H1 (cell line): ENCODE results near the gene ENDOG.

ENCODE experiments used
- CTCF ChIP-seq, 3 experiments: IDR thresholded peaks; 1 replicate in 2 of 3; 2 replicates in 1 of 3; pipeline versions ENCODE4 v1.5.1 to v1.6.1; 2011; ENCODE audit warnings: low read length in 3 of 3, mild to moderate bottlenecking in 3 of 3, inconsistent platforms in 2 of 3, low read depth in 1 of 3, moderate library complexity in 1 of 3; ENCODE audit not compliant: insufficient read depth in 1 of 3; ENCODE audit errors: control extremely low read depth in 1 of 3
- E2F6 ChIP-seq: IDR thresholded peaks from 2 replicates; pipeline ENCODE4 v1.6.1; 2012; ENCODE audit warnings: inconsistent platforms
- EP300 ChIP-seq, 2 experiments: IDR thresholded peaks; 1 replicate in 1 of 2; 2 replicates in 1 of 2; pipeline ENCODE4 v1.6.1; 2011 to 2012; ENCODE audit warnings: low read depth in 2 of 2, low read length in 2 of 2, mild to moderate bottlenecking in 2 of 2, borderline replicate concordance in 1 of 2, inconsistent platforms in 1 of 2, moderate library complexity in 1 of 2
- KDM1A ChIP-seq: fragments of 200-600, 300-600 bp; sonication (generic); IDR thresholded peaks from 2 replicates; pipeline ENCODE4 v1.7.1; 2016; ENCODE audit warnings: mild to moderate bottlenecking, low read length, borderline replicate concordance
- POLR2AphosphoS5 ChIP-seq: IDR thresholded peaks from 2 replicates; pipeline ENCODE4 v1.6.1; 2011; ENCODE audit warnings: low read depth, low read length
- RAD21 ChIP-seq, 2 experiments: IDR thresholded peaks in 1 of 2; conservative IDR thresholded peaks in 1 of 2; 2 replicates each; pipeline ENCODE4 v1.6.1; 2011; ENCODE audit warnings: low read depth in 2 of 2, low read length in 2 of 2, improper control_type of control experiment in 1 of 2, inconsistent platforms in 1 of 2, mild to moderate bottlenecking in 1 of 2, moderate library complexity in 1 of 2
- SIN3A ChIP-seq, 2 experiments: IDR thresholded peaks in 1 of 2; conservative IDR thresholded peaks in 1 of 2; 2 replicates each; pipeline ENCODE4 v1.6.1; 2011 to 2012; ENCODE audit warnings: low read length in 2 of 2, improper control_type of control experiment in 1 of 2, low read depth in 1 of 2, mild to moderate bottlenecking in 1 of 2
- TBP ChIP-seq: IDR thresholded peaks from 2 replicates; pipeline ENCODE4 v1.6.1; 2011; ENCODE audit warnings: low read depth, low read length, improper control_type of control experiment
- TCF12 ChIP-seq: IDR thresholded peaks from 2 replicates; pipeline ENCODE4 v1.6.1; 2011; ENCODE audit warnings: low read depth, mild to moderate bottlenecking, low read length
- YY1 ChIP-seq: IDR thresholded peaks from 2 replicates; pipeline ENCODE4 v1.6.1; 2011; ENCODE audit warnings: low read depth, mild to moderate bottlenecking, low read length
- ZNF274 ChIP-seq: IDR thresholded peaks from 2 replicates; pipeline ENCODE4 v1.7.0; 2012; ENCODE audit warnings: low read length, borderline replicate concordance; ENCODE audit errors: extremely low read depth

- TF ChIP-seq CTCF (IDR thresholded peaks at IDR 0.05; ENCODE audit: control extremely low read depth in 1 of 3, insufficient read depth in 1 of 3, low read depth in 1 of 3, low read length in 3 of 3), result no peak
- TF ChIP-seq KDM1A, result no peak
- TF ChIP-seq TCF12, result no peak
- no peak for TF ChIP-seq TBP
- TF ChIP-seq POLR2AphosphoS5, result no peak
- TF ChIP-seq EP300 (IDR thresholded peaks at IDR 0.05; ENCODE audit: borderline replicate concordance in 1 of 2, low read depth in 2 of 2, low read length in 2 of 2), result no peak
- no peak for TF ChIP-seq YY1
- TF ChIP-seq E2F6, result no peak
- no peak for TF ChIP-seq SIN3A (conservative IDR thresholded peaks at IDR 0.05 in 1 of 2, IDR thresholded peaks at IDR 0.05 in 1 of 2; ENCODE audit: low read depth in 1 of 2, low read length in 2 of 2)
- TF ChIP-seq RAD21 (IDR thresholded peaks at IDR 0.05 in 1 of 2, conservative IDR thresholded peaks at IDR 0.05 in 1 of 2; ENCODE audit: low read depth in 2 of 2, low read length in 2 of 2), result no peak
- TF ChIP-seq ZNF274, result no peak
These were observed 9.8 kb upstream of the ENDOG start for GRCh38 chr9:128808543-128808942.
